Measurements from ENCODE around the gene THRA.
A peak's percentile ranks its signal among the peaks of the same experiment; 100 is the strongest.

The THRA gene

GRCh38 chr17:40022497-40022896 lies 40.3 kb upstream of the THRA start:
- Mint-ChIP-seq H3K27me3 (no peaks in the 10 kb centered on the region), H3K27ac (no peak overlapping the region), H3K4me3 (no peak overlapping the region), H3K4me1 (ENCODE audit: low read depth in 2 of 2) (peaks cover 11 to 21% of the 10 kb centered on the region in 2 donors), H3K9me3 (no peaks in the 10 kb centered on the region), H3K36me3 (ENCODE audit: insufficient read depth) (peaks cover 29% of the 10 kb centered on the region)
- no peak for ATAC-seq (replicated peaks)
- no peak for DNase-seq

- Mint-ChIP-seq H3K27me3 (no peaks in the 10 kb centered on the region), H3K4me3 (no peak overlapping the region), H3K9me3 (no peaks in the 10 kb centered on the region), H3K4me1 (ENCODE audit: low read depth in 2 of 2) (peaks cover 11 to 21% of the 10 kb centered on the region in 2 donors), H3K36me3 (ENCODE audit: insufficient read depth) (peaks cover 31% of the 10 kb centered on the region), H3K27ac (no peak overlapping the region)
- ATAC-seq (replicated peaks) (no peak), DNase-seq (no peak)
Measured at GRCh38 chr17:40022961-40023541, 39.7 kb upstream of the THRA start.

GRCh38 chr17:40023590-40024292 lies 39.0 kb upstream of the THRA start:
- no peak for DNase-seq
- H3K27me3 Mint-ChIP-seq = no peaks in the 10 kb centered on the region
- H3K36me3 Mint-ChIP-seq (ENCODE audit: insufficient read depth) = peaks cover 33% of the 10 kb centered on the region
- no peaks in the 10 kb centered on the region for H3K9me3 Mint-ChIP-seq
- no peak for ATAC-seq (replicated peaks)
- H3K4me3 Mint-ChIP-seq = no peak overlapping the region
- peaks cover 11 to 21% of the 10 kb centered on the region in 2 donors for H3K4me1 Mint-ChIP-seq (ENCODE audit: low read depth in 2 of 2)
- H3K27ac Mint-ChIP-seq = no peak overlapping the region

- DNase-seq (no peak), ATAC-seq (replicated peaks) (no peak)
- Mint-ChIP-seq H3K27me3 (no peaks in the 10 kb centered on the region), H3K4me3 (no peak overlapping the region), H3K4me1 (ENCODE audit: low read depth in 2 of 2) (peaks cover 11 to 21% of the 10 kb centered on the region in 2 donors), H3K36me3 (ENCODE audit: insufficient read depth) (peaks cover 44% of the 10 kb centered on the region), H3K27ac (peak overlapping the region in 1 of 2 donors; percentile 44), H3K9me3 (no peaks in the 10 kb centered on the region)
Measured at GRCh38 chr17:40024901-40025300, 37.9 kb upstream of the THRA start.

- H3K9me3 Mint-ChIP-seq = no peaks in the 10 kb centered on the region
- DNase-seq = no peak
- ATAC-seq (replicated peaks) = no peak
- H3K36me3 Mint-ChIP-seq (ENCODE audit: insufficient read depth) = peaks cover 42% of the 10 kb centered on the region
- H3K4me3 Mint-ChIP-seq = peak overlapping the region in 1 of 2 donors; percentile 43
- peaks cover 11 to 21% of the 10 kb centered on the region in 2 donors for H3K4me1 Mint-ChIP-seq (ENCODE audit: low read depth in 2 of 2)
- H3K27ac Mint-ChIP-seq = peak overlapping the region in 1 of 2 donors; percentile 44
- H3K27me3 Mint-ChIP-seq = no peaks in the 10 kb centered on the region
Measured at GRCh38 chr17:40025559-40025958, 37.2 kb upstream of the THRA start.

- Mint-ChIP-seq H3K4me3 (peak overlapping the region in 1 of 2 donors; percentile 43), H3K4me1 (ENCODE audit: low read depth in 2 of 2) (peaks cover 11 to 20% of the 10 kb centered on the region in 2 donors), H3K27ac (no peak overlapping the region), H3K27me3 (no peaks in the 10 kb centered on the region), H3K36me3 (ENCODE audit: insufficient read depth) (peaks cover 39% of the 10 kb centered on the region), H3K9me3 (no peaks in the 10 kb centered on the region)
- DNase-seq (no peak), ATAC-seq (replicated peaks) (peak; percentile 61)
Measured at GRCh38 chr17:40025991-40026815, 36.6 kb upstream of the THRA start.

GRCh38 chr17:40026816-40027613 lies 35.8 kb upstream of the THRA start:
- H3K9me3 Mint-ChIP-seq = no peaks in the 10 kb centered on the region
- peaks cover 33% of the 10 kb centered on the region for H3K36me3 Mint-ChIP-seq (ENCODE audit: insufficient read depth)
- peaks cover 11 to 19% of the 10 kb centered on the region in 2 donors for H3K4me1 Mint-ChIP-seq (ENCODE audit: low read depth in 2 of 2)
- no peak overlapping the region for H3K4me3 Mint-ChIP-seq
- DNase-seq (peak; percentile 69 to 74 (median 73)), ATAC-seq (replicated peaks) (peak; percentile 91)
- H3K27me3 Mint-ChIP-seq = no peaks in the 10 kb centered on the region
- H3K27ac Mint-ChIP-seq = no peak overlapping the region

GRCh38 chr17:40027614-40028012 lies 35.2 kb upstream of the THRA start:
- no peak for ATAC-seq (replicated peaks)
- DNase-seq = no peak
- Mint-ChIP-seq H3K27me3 (no peaks in the 10 kb centered on the region), H3K36me3 (ENCODE audit: insufficient read depth) (peaks cover 38% of the 10 kb centered on the region), H3K4me3 (no peak overlapping the region), H3K4me1 (ENCODE audit: low read depth in 2 of 2) (peaks cover 11 to 19% of the 10 kb centered on the region in 2 donors), H3K9me3 (no peaks in the 10 kb centered on the region), H3K27ac (no peak overlapping the region)

- H3K27ac Mint-ChIP-seq = peak overlapping the region in 1 of 2 donors; percentile 82
- H3K4me3 Mint-ChIP-seq = no peak overlapping the region
- no peaks in the 10 kb centered on the region for H3K9me3 Mint-ChIP-seq
- peaks cover 42% of the 10 kb centered on the region for H3K36me3 Mint-ChIP-seq (ENCODE audit: insufficient read depth)
- DNase-seq (no peak), ATAC-seq (replicated peaks) (no peak)
- peaks cover 11 to 19% of the 10 kb centered on the region in 2 donors for H3K4me1 Mint-ChIP-seq (ENCODE audit: low read depth in 2 of 2)
- no peaks in the 10 kb centered on the region for H3K27me3 Mint-ChIP-seq
Measured at GRCh38 chr17:40028595-40028994, 34.2 kb upstream of the THRA start.

- H3K27ac Mint-ChIP-seq = peak overlapping the region; percentile 10 to 31
Measured at GRCh38 chr17:40031706-40032105, 31.1 kb upstream of the THRA start.

GRCh38 chr17:40032322-40033320 lies 30.1 kb upstream of the THRA start:
- Mint-ChIP-seq H3K4me3 (no peak overlapping the region), H3K4me1 (ENCODE audit: low read depth in 2 of 2) (no peaks in the 10 kb centered on the region), H3K36me3 (ENCODE audit: insufficient read depth) (peaks cover 36% of the 10 kb centered on the region), H3K9me3 (no peaks in the 10 kb centered on the region), H3K27ac (peak overlapping the region; percentile 10 to 31), H3K27me3 (no peaks in the 10 kb centered on the region)
- ATAC-seq (replicated peaks) (no peak), DNase-seq (no peak)

More at GRCh38 chr17:40031706-40032105, 31.1 kb upstream of the THRA start:
- peaks cover 40% of the 10 kb centered on the region for H3K36me3 Mint-ChIP-seq (ENCODE audit: insufficient read depth)
- H3K9me3 Mint-ChIP-seq = no peaks in the 10 kb centered on the region
- ATAC-seq (replicated peaks) (no peak), DNase-seq (no peak)
- H3K27me3 Mint-ChIP-seq = no peaks in the 10 kb centered on the region
- peaks cover 0 to 5% of the 10 kb centered on the region in 2 donors for H3K4me1 Mint-ChIP-seq (ENCODE audit: low read depth in 2 of 2)
- H3K4me3 Mint-ChIP-seq = no peak overlapping the region

GRCh38 chr17:40033339-40033738 lies 29.4 kb upstream of the THRA start:
- no peak for DNase-seq
- Mint-ChIP-seq H3K27me3 (no peaks in the 10 kb centered on the region), H3K4me1 (ENCODE audit: low read depth in 2 of 2) (no peaks in the 10 kb centered on the region), H3K27ac (no peak overlapping the region), H3K4me3 (no peak overlapping the region), H3K36me3 (ENCODE audit: insufficient read depth) (peaks cover 37% of the 10 kb centered on the region), H3K9me3 (no peaks in the 10 kb centered on the region)
- no peak for ATAC-seq (replicated peaks)
